RWPE2 (cell line): ENCODE results near the gene CKLF.

ENCODE experiments used
- ATAC-seq: fragments of 200-7000 bp; cut with Tn5 transposase; 3 replicates; pipeline ENCODE4 v1.9.1; 2021; ENCODE audit warnings: low read depth
- DNase-seq: peaks from one replicate; pipeline ENCODE4 v3.0.0-alpha.2; 2020; ENCODE audit warnings: low spot score
- H3K27ac ChIP-seq: fragments of 450-650 bp; 2 replicates; pipeline ENCODE4 v1.5.1; 2017; ENCODE audit warnings: mild to moderate bottlenecking; ENCODE audit not compliant: poor library complexity, severe bottlenecking
- H3K27me3 ChIP-seq: fragments of 250-450 bp; sonication (Bioruptor Pico); 2 replicates; pipeline ENCODE4 v1.5.1; 2021; ENCODE audit warnings: mild to moderate bottlenecking, moderate library complexity; ENCODE audit not compliant: insufficient read depth, poor library complexity, severe bottlenecking
- H3K36me3 ChIP-seq: fragments of 250-450 bp; sonication (Bioruptor Pico); 2 replicates; pipeline ENCODE4 v1.5.1; 2020; ENCODE audit warnings: low read depth, mild to moderate bottlenecking, moderate library complexity
- H3K4me1 ChIP-seq: fragments of 250-450 bp; sonication (Bioruptor Pico); 2 replicates; pipeline ENCODE4 v1.5.1; 2021; ENCODE audit warnings: mild to moderate bottlenecking, moderate library complexity; ENCODE audit not compliant: insufficient read depth, poor library complexity, severe bottlenecking
- H3K4me3 ChIP-seq: fragments of 250-450 bp; sonication (Bioruptor Pico); 2 replicates; pipeline ENCODE4 v1.5.1; 2021; ENCODE audit warnings: mild to moderate bottlenecking, moderate library complexity; ENCODE audit not compliant: severe bottlenecking
- H3K9me3 ChIP-seq: fragments of 250-450 bp; sonication (Bioruptor Pico); 2 replicates; pipeline ENCODE4 v1.5.1; 2021; ENCODE audit warnings: mild to moderate bottlenecking, moderate library complexity; ENCODE audit not compliant: severe bottlenecking
- CTCF ChIP-seq: fragments of 450-650 bp; IDR thresholded peaks from one replicate; pipeline ENCODE4 v1.5.1; 2017; ENCODE audit warnings: mild to moderate bottlenecking, moderate library complexity; ENCODE audit not compliant: poor library complexity, severe bottlenecking

The CKLF gene

GRCh38 chr16:66538910-66539309, 13.5 kb upstream of the CKLF start:
- no peaks in the 10 kb centered on the region for H3K4me1 ChIP-seq
- TF ChIP-seq CTCF = no peak
- no peak overlapping the region for H3K4me3 ChIP-seq
- H3K9me3 ChIP-seq = no peaks in the 10 kb centered on the region
- ATAC-seq = no peak
- H3K36me3 ChIP-seq = peaks cover 38% of the 10 kb centered on the region
- DNase-seq = no peak
- H3K27ac ChIP-seq = no peak overlapping the region
- no peaks in the 10 kb centered on the region for H3K27me3 ChIP-seq

GRCh38 chr16:66539623-66540469, 12.5 kb upstream of the CKLF start:
- H3K27ac ChIP-seq = no peak overlapping the region
- no peak for ATAC-seq
- no peaks in the 10 kb centered on the region for H3K9me3 ChIP-seq
- H3K4me1 ChIP-seq = no peaks in the 10 kb centered on the region
- H3K4me3 ChIP-seq = no peak overlapping the region
- no peak for TF ChIP-seq CTCF
- H3K27me3 ChIP-seq = no peaks in the 10 kb centered on the region
- peaks cover 33% of the 10 kb centered on the region for H3K36me3 ChIP-seq
- DNase-seq = no peak

GRCh38 chr16:66541388-66542355, 10.7 kb upstream of the CKLF start:
- no peak overlapping the region for H3K4me3 ChIP-seq
- H3K4me1 ChIP-seq = no peaks in the 10 kb centered on the region
- no peak for DNase-seq
- no peak overlapping the region for H3K27ac ChIP-seq
- no peak for ATAC-seq
- H3K36me3 ChIP-seq = peaks cover 32% of the 10 kb centered on the region
- no peak for TF ChIP-seq CTCF
- H3K9me3 ChIP-seq = no peaks in the 10 kb centered on the region
- no peaks in the 10 kb centered on the region for H3K27me3 ChIP-seq

GRCh38 chr16:66542396-66542795, 10.0 kb upstream of the CKLF start:
- Histone ChIP-seq H3K4me1 (no peaks in the 10 kb centered on the region), H3K27me3 (no peaks in the 10 kb centered on the region), H3K36me3 (peaks cover 28% of the 10 kb centered on the region), H3K4me3 (no peak overlapping the region), H3K9me3 (no peaks in the 10 kb centered on the region), H3K27ac (no peak overlapping the region)
- ATAC-seq (no peak), DNase-seq (no peak)
- TF ChIP-seq CTCF = no peak
